Measurements from ENCODE around the gene FBXL17. TPM values are rescaled to one million over a fixed set of nuclear protein-coding genes. Genes with fewer than 3 reads are reported as not detected.

The FBXL17 gene
- total RNA-seq, 1 experiment from 2014 or later = 5.3 TPM

DNA sequence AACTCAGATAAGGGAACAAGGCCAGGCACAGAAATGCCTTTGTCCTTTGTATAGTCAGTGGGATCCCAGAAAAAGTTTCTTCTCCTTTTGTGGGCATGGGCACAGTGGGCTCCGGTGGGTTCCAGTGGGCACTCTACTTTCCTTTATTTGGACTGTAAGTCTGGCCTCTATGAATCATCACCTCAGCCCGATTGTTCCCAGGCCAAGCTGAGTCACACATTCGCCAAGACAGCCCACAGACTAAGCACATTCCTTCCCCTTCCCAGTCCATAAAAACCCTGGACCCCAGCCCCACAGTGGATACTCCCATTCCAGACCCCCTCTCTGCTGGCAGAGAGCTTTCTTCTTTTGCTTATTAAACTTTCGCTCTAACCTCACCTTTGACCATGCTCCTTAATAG is 165.0 kb downstream of the FBXL17 start:
- H3K4me3 Mint-ChIP-seq = no peak overlapping the region
- Histone ChIP-seq H2BK20ac (ENCODE audit: low read depth, low read length, poor library complexity, severe bottlenecking) (no peak overlapping the region), H2BK15ac (ENCODE audit: low read depth, low read length) (no peak overlapping the region), H3K18ac (ENCODE audit: insufficient read length, low read depth, low read length) (no peak overlapping the region), H3K4me1 (ENCODE audit: insufficient read depth, low read length) (peaks cover 2% of the 10 kb centered on the region; the same call in 1 of the 2 replicates), H3K9ac (ENCODE audit: extremely low read depth, insufficient read length, low read length) (no peak overlapping the region), H2BK12ac (ENCODE audit: insufficient read length, low read depth, low read length) (no peak overlapping the region), H3K4me2 (ENCODE audit: insufficient read depth, insufficient read length, low read length) (no peak overlapping the region), H4K91ac (ENCODE audit: insufficient read length, low read depth, low read length) (no peak overlapping the region), H3K14ac (ENCODE audit: insufficient read depth, low read length) (no peak overlapping the region), H4K8ac (replicated peaks; ENCODE audit: insufficient read length, low read depth, low read length) (no peak overlapping the region), H3K79me2 (ENCODE audit: insufficient read depth, low read length) (no peaks in the 10 kb centered on the region), H3K4ac (ENCODE audit: low read depth, low read length) (no peak overlapping the region), H2BK120ac (ENCODE audit: low read depth, low read length, poor library complexity, severe bottlenecking) (no peak overlapping the region), H2BK5ac (ENCODE audit: insufficient read length, low read length) (no peak overlapping the region), H2AFZ (ENCODE audit: low read length) (no peak overlapping the region), H3K23ac (ENCODE audit: insufficient read length, low read depth, low read length) (no peak overlapping the region), H3K56ac (ENCODE audit: insufficient read length, low read depth, low read length) (no peak overlapping the region), H3K79me1 (ENCODE audit: insufficient read depth, low read depth, low read length, poor library complexity, severe bottlenecking) (no peaks in the 10 kb centered on the region), H3T11ph (ENCODE audit: low read length) (no peak overlapping the region), H4K20me1 (ENCODE audit: control insufficient read depth, insufficient read depth, insufficient read length) (no peaks in the 10 kb centered on the region), H2AK5ac (ENCODE audit: insufficient read length, low read length) (no peak overlapping the region), H3K23me2 (ENCODE audit: insufficient read length, low read depth, low read length, poor library complexity, severe bottlenecking) (no peaks in the 10 kb centered on the region), H3K27ac (ENCODE audit: insufficient read length, low read depth, low read length) (no peak overlapping the region), H3K9me3 (ENCODE audit: control insufficient read depth, low read depth, low read length) (no peaks in the 10 kb centered on the region), H3K27me3 (ENCODE audit: insufficient read depth, low read length) (no peaks in the 10 kb centered on the region), H4K5ac (ENCODE audit: insufficient read length, low read depth, low read length) (no peak overlapping the region)
- H3K27me3 Mint-ChIP-seq (ENCODE audit: low read depth) = no peaks in the 10 kb centered on the region
- peaks cover 1 to 16% (median 10%) of the 10 kb centered on the region in 3 experiments; a peak in 4 of 7 replicates for H3K36me3 Mint-ChIP-seq (ENCODE audit: insufficient read depth in 1 of 3, low read depth in 3 of 3)
- H3K27ac Mint-ChIP-seq = peak overlapping the region in 1 of 3 experiments; percentile 80; a peak in 2 of 7 replicates
- peaks cover 3 to 9% of the 10 kb centered on the region in 2 experiments for H3K4me1 Mint-ChIP-seq
- H3K9me3 Mint-ChIP-seq = peaks cover 6 to 13% of the 10 kb centered on the region in 2 experiments; a peak in 4 of 5 replicates
- no peak for TF ChIP-seq CTCF (conservative IDR thresholded peaks at IDR 0.05)
- WGBS (ENCODE audit: extremely low coverage, insufficient read length, low lambda C conversion rate) = no CpG with 5 or more reads among the region's 4 CpGs
- no peak for DNase-seq
